Measurements from ENCODE around the gene NCLN. TPM values are rescaled to one million over a fixed set of nuclear protein-coding genes. Genes with fewer than 3 reads are reported as not detected.
"Not testable (repeated sequence)": the region's sequence is repeated elsewhere in the genome, so short reads cannot be mapped to it uniquely, and the experiment has no call there.

NCLN gene
- total RNA-seq, 2 experiments from 2014 or later: 49.6 to 51.9 TPM

DNA sequence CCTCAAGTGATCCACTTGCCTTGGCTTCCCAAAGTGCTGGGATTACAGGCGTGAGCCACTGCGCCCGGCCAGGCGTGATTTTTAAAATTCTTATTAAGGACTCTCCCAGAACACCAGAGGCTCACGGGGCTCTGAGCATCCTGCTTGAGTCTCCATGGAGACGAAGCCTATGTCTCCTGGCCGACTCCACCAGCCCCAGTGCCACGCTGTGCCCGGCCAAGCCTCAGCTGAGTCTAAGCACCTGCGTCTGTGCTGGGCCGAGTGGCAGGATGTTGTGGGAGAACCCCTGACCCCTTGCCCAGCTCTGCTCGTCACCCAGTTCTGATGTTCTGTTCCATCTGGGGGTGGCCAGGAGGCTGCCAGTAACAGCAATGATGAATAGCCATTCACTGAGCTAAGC, 34.8 kb downstream of the NCLN start:
- Histone ChIP-seq H3K9me3 (ENCODE audit: control insufficient read depth in 1 of 2, insufficient read depth in 1 of 2, low read length in 2 of 2) (no peaks in the 10 kb centered on the region), H3K36me3 (ENCODE audit: insufficient read depth, low read length) (no peaks in the 10 kb centered on the region), H3K4me3 (ENCODE audit: low read length) (no peak overlapping the region), H3K27ac (ENCODE audit: low read depth in 1 of 2, low read length in 2 of 2) (no peak overlapping the region), H3K4me1 (ENCODE audit: insufficient read depth, low read length) (peaks cover 8% of the 10 kb centered on the region), H3K27me3 (ENCODE audit: control insufficient read depth in 1 of 2, insufficient read depth in 2 of 2, low read length in 2 of 2) (peaks cover 3 to 5% of the 10 kb centered on the region in 2 experiments)
- H3K4me1 Mint-ChIP-seq (ENCODE audit: low read depth): no peaks in the 10 kb centered on the region
- POLR2A ChIA-PET: no interaction called here
- no peak for ATAC-seq (ENCODE audit: poor library complexity)
- H3K4me3 Mint-ChIP-seq: no peak overlapping the region
- H3K9me3 Mint-ChIP-seq: no peaks in the 10 kb centered on the region
- DNase-seq: no peak
- H3K27me3 Mint-ChIP-seq: peaks cover 4% of the 10 kb centered on the region
- CTCF ChIA-PET: no interaction called here
- TF ChIP-seq, protein P1, sequence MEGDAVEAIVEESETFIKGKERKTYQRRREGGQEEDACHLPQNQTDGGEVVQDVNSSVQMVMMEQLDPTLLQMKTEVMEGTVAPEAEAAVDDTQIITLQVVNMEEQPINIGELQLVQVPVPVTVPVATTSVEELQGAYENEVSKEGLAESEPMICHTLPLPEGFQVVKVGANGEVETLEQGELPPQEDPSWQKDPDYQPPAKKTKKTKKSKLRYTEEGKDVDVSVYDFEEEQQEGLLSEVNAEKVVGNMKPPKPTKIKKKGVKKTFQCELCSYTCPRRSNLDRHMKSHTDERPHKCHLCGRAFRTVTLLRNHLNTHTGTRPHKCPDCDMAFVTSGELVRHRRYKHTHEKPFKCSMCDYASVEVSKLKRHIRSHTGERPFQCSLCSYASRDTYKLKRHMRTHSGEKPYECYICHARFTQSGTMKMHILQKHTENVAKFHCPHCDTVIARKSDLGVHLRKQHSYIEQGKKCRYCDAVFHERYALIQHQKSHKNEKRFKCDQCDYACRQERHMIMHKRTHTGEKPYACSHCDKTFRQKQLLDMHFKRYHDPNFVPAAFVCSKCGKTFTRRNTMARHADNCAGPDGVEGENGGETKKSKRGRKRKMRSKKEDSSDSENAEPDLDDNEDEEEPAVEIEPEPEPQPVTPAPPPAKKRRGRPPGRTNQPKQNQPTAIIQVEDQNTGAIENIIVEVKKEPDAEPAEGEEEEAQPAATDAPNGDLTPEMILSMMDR (IDR thresholded peaks at IDR 0.05): no peak
- H3K27ac Mint-ChIP-seq: no peak overlapping the region
- H3K36me3 Mint-ChIP-seq (ENCODE audit: low read depth): no peaks in the 10 kb centered on the region
- intact Hi-C loops (cut with DNase I, micrococcal nuclease): no loop called here

- peaks cover 13% of the 10 kb centered on the region for H3K27me3 Mint-ChIP-seq
These were observed 35.8 kb downstream of the NCLN start for GRCh38 chr19:3221576-3221975.

GRCh38 chr19:3222709-3223108, 37.0 kb downstream of the NCLN start:
- no peaks in the 10 kb centered on the region for H3K36me3 Mint-ChIP-seq (ENCODE audit: low read depth)
- intact Hi-C loops (cut with DNase I, micrococcal nuclease): no loop called here
- ChIA-PET CTCF (no interaction called here), POLR2A (interaction anchor here (0.7 kb wide), 1 partner anchor 84 kb away, joined by 3 read pairs; no protein-coding TSS in a partner anchor)
- Histone ChIP-seq H3K4me3 (ENCODE audit: low read length) (no peak overlapping the region), H3K4me1 (ENCODE audit: insufficient read depth, low read length) (peaks cover 8% of the 10 kb centered on the region), H3K27me3 (ENCODE audit: control insufficient read depth in 1 of 2, insufficient read depth in 2 of 2, low read length in 2 of 2) (peaks cover 23 to 24% of the 10 kb centered on the region in 2 experiments), H3K36me3 (ENCODE audit: insufficient read depth, low read length) (no peaks in the 10 kb centered on the region), H3K27ac (ENCODE audit: low read depth in 1 of 2, low read length in 2 of 2) (no peak overlapping the region), H3K9me3 (ENCODE audit: control insufficient read depth in 1 of 2, insufficient read depth in 1 of 2, low read length in 2 of 2) (no peaks in the 10 kb centered on the region)
- TF ChIP-seq, protein P1 (IDR thresholded peaks at IDR 0.05): no peak
- peaks cover 24% of the 10 kb centered on the region for H3K27me3 Mint-ChIP-seq
- H3K9me3 Mint-ChIP-seq: no peaks in the 10 kb centered on the region
- DNase-seq: no peak
- H3K4me1 Mint-ChIP-seq (ENCODE audit: low read depth): no peaks in the 10 kb centered on the region
- H3K4me3 Mint-ChIP-seq: no peak overlapping the region
- no peak for ATAC-seq (ENCODE audit: poor library complexity)
- no peak overlapping the region for H3K27ac Mint-ChIP-seq

More at GRCh38 chr19:3221576-3221975, 35.8 kb downstream of the NCLN start:
- H3K9me3 ChIP-seq (ENCODE audit: control insufficient read depth in 1 of 2, insufficient read depth in 1 of 2, low read length in 2 of 2); ATAC-seq (ENCODE audit: poor library complexity); H3K36me3 Mint-ChIP-seq (ENCODE audit: low read depth); DNase-seq; H3K27ac Mint-ChIP-seq; intact Hi-C loops (cut with DNase I, micrococcal nuclease); H3K4me1 Mint-ChIP-seq (ENCODE audit: low read depth); H3K4me3 Mint-ChIP-seq; H3K36me3 ChIP-seq (ENCODE audit: insufficient read depth, low read length); POLR2A ChIA-PET; H3K9me3 Mint-ChIP-seq; H3K4me1 ChIP-seq (ENCODE audit: insufficient read depth, low read length); H3K27ac ChIP-seq (ENCODE audit: low read depth in 1 of 2, low read length in 2 of 2); H3K4me3 ChIP-seq (ENCODE audit: low read length): not testable (repeated sequence)
- peaks cover 13% of the 10 kb centered on the region in 2 experiments for H3K27me3 ChIP-seq (ENCODE audit: control insufficient read depth in 1 of 2, insufficient read depth in 2 of 2, low read length in 2 of 2)
- CTCF ChIA-PET: interaction anchor here (0.6 kb wide), 1 partner anchor 140 kb away, joined by 3 read pairs; no protein-coding TSS in a partner anchor

Measured in CD4-positive, alpha-beta T cell (primary cell).